Dermis microvascular lymphatic vessel endothelial cell (primary cell): ENCODE results near the gene SH3RF3. TPM values are rescaled to one million over a fixed set of nuclear protein-coding genes. Genes with fewer than 3 reads are reported as not detected.

Experiments
- DNase-seq, 2 donors: peaks; one replicate each; pipeline versions ENCODE4 v3.0.0 to v3.0.0-alpha.2; 2010; ENCODE audit warnings: low read depth in 2 of 2
- total RNA-seq: library from RNA; depleted of rRNA; stranded (reverse); fragments of >200 nt; gene quantifications from 2 replicates; pipeline ENCODE4 v1.2.1, GENCODE V29; 2014

The SH3RF3 gene
- total RNA-seq, 1 donor from 2014 or later = 4.5 TPM

- no peak for DNase-seq
Measured at GRCh38 chr2:109302319-109302718, 173.3 kb downstream of the SH3RF3 start.

- DNase-seq = no peak
Measured at GRCh38 chr2:109304242-109304641, 175.2 kb downstream of the SH3RF3 start.

GRCh38 chr2:109304731-109305470, 175.9 kb downstream of the SH3RF3 start:
- DNase-seq = no peak

- peak in 1 of 2 donors; percentile 19 for DNase-seq
Measured at GRCh38 chr2:109305490-109306167, 176.6 kb downstream of the SH3RF3 start.

GRCh38 chr2:109306190-109306589, 177.2 kb downstream of the SH3RF3 start:
- DNase-seq = no peak

- DNase-seq = no peak
Measured at GRCh38 chr2:109311771-109312170, 182.8 kb downstream of the SH3RF3 start.

GRCh38 chr2:109312902-109313301, 183.9 kb downstream of the SH3RF3 start:
- DNase-seq = no peak

GRCh38 chr2:109313343-109313742, 184.3 kb downstream of the SH3RF3 start:
- no peak for DNase-seq

- no peak for DNase-seq
Measured at GRCh38 chr2:109316091-109316490, 187.1 kb downstream of the SH3RF3 start.

GRCh38 chr2:109317471-109318095, 188.6 kb downstream of the SH3RF3 start:
- no peak for DNase-seq

- DNase-seq = no peak
Measured at GRCh38 chr2:109318150-109318948, 189.3 kb downstream of the SH3RF3 start.

GRCh38 chr2:109318949-109319342, 189.9 kb downstream of the SH3RF3 start:
- DNase-seq = no peak

GRCh38 chr2:109320195-109320922, 191.4 kb downstream of the SH3RF3 start:
- DNase-seq = no peak

- peak in 1 of 2 donors; percentile 19 for DNase-seq
Measured at GRCh38 chr2:109321570-109321969, 192.6 kb downstream of the SH3RF3 start.

- peak in 1 of 2 donors; percentile 81 for DNase-seq
Measured at GRCh38 chr2:109322111-109322510, 193.1 kb downstream of the SH3RF3 start.

GRCh38 chr2:109322641-109323040, 193.6 kb downstream of the SH3RF3 start:
- DNase-seq = no peak

- DNase-seq = peak in 1 of 2 donors; percentile 84
Measured at GRCh38 chr2:109324861-109325260, 195.9 kb downstream of the SH3RF3 start.

GRCh38 chr2:109325570-109325969, 196.6 kb downstream of the SH3RF3 start:
- DNase-seq = no peak

GRCh38 chr2:109326306-109326705, 197.3 kb downstream of the SH3RF3 start:
- no peak for DNase-seq

- no peak for DNase-seq
Measured at GRCh38 chr2:109330056-109330455, 201.1 kb downstream of the SH3RF3 start.

GRCh38 chr2:109331081-109331480, 202.1 kb downstream of the SH3RF3 start:
- DNase-seq = peak in 1 of 2 donors; percentile 32
